Left ventricle myocardium inferior (tissue), 1 donor: ENCODE measurements around the gene EHD4. TPM values are rescaled to one million over a fixed set of nuclear protein-coding genes. Genes with fewer than 3 reads are reported as not detected.

Source experiments
- DNase-seq: peaks from one replicate; pipeline ENCODE4 v3.0.0-alpha.2; 2020
- H3K27ac ChIP-seq: fragments of 200-600 bp; replicated peaks from 2 replicates; pipeline ENCODE4 v1.8.0; 2021
- H3K27me3 ChIP-seq: fragments of 200-600 bp; 2 replicates; pipeline ENCODE4 v1.8.0; 2021; ENCODE audit warnings: low read depth
- H3K36me3 ChIP-seq: fragments of 200-600 bp; 2 replicates; pipeline ENCODE4 v1.8.0; 2021
- H3K4me1 ChIP-seq: fragments of 200-600 bp; 2 replicates; pipeline ENCODE4 v1.8.0; 2021
- H3K4me3 ChIP-seq: fragments of 200-600 bp; 2 replicates; pipeline ENCODE4 v1.8.0; 2021; ENCODE audit warnings: mild to moderate bottlenecking, moderate library complexity
- H3K9me3 ChIP-seq: fragments of 200-600 bp; replicated peaks from 2 replicates; pipeline ENCODE4 v1.8.0; 2021
- intact Hi-C: fragments of 100-400 bp; cut with micrococcal nuclease; formaldehyde crosslinking; loops from one replicate; pipeline ENCODE4 v1.11.0; 2022
- total RNA-seq: library from RNA; stranded (reverse); fragmentation: NEBNext Ultra II Directional; extraction: Animal tissue kit (Norgen Biotek cat#: 25700); gene quantifications from one replicate; pipeline ENCODE4 v1.2.1, GENCODE V29; 2021
- TF ChIP-seq, protein P1 (sequence below): fragments of 200-600 bp; IDR thresholded peaks from 2 replicates; pipeline ENCODE4 v1.8.0; 2021; ENCODE audit warnings: antibody characterized with exemption, mild to moderate bottlenecking, borderline replicate concordance
- donor health status: DM: no; HTN: yes; CAD: no; lungs with severe emphysema.

EHD4 gene
- total RNA-seq, 1 donor from 2014 or later: 46.4 TPM

GRCh38 chr15:41936155-41936554 is 36.2 kb downstream of the EHD4 start:
- peaks cover 99% of the 10 kb centered on the region for H3K4me1 ChIP-seq
- H3K9me3 ChIP-seq: no peaks in the 10 kb centered on the region
- TF ChIP-seq, protein P1, sequence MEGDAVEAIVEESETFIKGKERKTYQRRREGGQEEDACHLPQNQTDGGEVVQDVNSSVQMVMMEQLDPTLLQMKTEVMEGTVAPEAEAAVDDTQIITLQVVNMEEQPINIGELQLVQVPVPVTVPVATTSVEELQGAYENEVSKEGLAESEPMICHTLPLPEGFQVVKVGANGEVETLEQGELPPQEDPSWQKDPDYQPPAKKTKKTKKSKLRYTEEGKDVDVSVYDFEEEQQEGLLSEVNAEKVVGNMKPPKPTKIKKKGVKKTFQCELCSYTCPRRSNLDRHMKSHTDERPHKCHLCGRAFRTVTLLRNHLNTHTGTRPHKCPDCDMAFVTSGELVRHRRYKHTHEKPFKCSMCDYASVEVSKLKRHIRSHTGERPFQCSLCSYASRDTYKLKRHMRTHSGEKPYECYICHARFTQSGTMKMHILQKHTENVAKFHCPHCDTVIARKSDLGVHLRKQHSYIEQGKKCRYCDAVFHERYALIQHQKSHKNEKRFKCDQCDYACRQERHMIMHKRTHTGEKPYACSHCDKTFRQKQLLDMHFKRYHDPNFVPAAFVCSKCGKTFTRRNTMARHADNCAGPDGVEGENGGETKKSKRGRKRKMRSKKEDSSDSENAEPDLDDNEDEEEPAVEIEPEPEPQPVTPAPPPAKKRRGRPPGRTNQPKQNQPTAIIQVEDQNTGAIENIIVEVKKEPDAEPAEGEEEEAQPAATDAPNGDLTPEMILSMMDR: no peak
- H3K36me3 ChIP-seq: peaks cover 14% of the 10 kb centered on the region
- H3K4me3 ChIP-seq: no peak overlapping the region
- H3K27ac ChIP-seq: peak overlapping the region; percentile 89
- DNase-seq: no peak
- intact Hi-C loops: no loop called here
- H3K27me3 ChIP-seq: no peaks in the 10 kb centered on the region

DNA sequence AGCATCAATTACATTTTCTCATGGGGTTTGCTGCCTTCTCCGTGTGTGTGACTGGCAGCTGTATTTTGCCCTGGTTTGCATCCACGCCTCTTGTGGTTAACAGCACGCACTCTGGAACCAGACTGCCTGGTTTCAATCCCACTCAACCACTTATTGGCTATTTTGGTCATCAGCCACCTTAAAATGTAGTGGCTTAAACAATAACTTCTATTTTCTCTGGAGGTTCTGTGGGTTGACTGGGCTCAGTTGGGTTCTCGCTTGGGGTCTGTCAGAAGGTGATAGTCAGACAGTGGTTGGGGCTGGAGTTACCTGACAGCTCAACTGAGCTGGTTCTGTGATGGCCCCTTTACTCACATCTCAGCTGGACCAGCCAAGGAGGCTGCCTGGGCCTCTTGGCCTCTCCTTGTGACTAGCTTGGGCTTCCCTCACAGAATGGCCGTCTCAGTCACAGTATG is 36.8 kb downstream of the EHD4 start:
- peak overlapping the region; percentile 89 for H3K27ac ChIP-seq
- intact Hi-C loops: no loop called here

DNA sequence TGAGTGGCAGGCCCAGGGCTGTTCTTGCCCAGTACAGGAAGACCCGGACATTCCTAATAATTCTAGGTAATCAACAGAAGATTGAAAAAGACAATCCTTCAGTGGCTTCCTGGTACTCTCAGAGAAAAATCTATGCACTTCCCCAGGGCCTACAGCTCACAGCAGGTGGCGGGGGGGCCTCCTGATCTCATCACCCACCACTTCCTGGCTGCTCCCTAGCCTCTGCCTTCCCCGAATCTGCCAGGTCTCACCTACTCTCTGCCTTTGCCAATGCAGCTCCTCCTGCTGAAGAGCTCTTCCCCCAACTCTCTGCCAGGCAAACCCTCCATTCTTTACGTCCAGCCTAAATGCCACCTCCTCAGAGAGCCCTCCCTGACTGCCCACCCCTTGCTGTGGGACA is 37.5 kb downstream of the EHD4 start:
- peaks cover 7% of the 10 kb centered on the region for H3K36me3 ChIP-seq
- H3K4me1 ChIP-seq: peaks cover 99% of the 10 kb centered on the region
- no peak overlapping the region for H3K4me3 ChIP-seq
- no peak for DNase-seq
- peak overlapping the region; percentile 89 for H3K27ac ChIP-seq
- H3K9me3 ChIP-seq: no peaks in the 10 kb centered on the region
- intact Hi-C loops: no loop called here
- H3K27me3 ChIP-seq: no peaks in the 10 kb centered on the region
- TF ChIP-seq, protein P1: no peak

More for the DNA sequence above, 36.8 kb downstream of the EHD4 start:
- Histone ChIP-seq H3K27me3 (no peaks in the 10 kb centered on the region), H3K9me3 (no peaks in the 10 kb centered on the region), H3K36me3 (peaks cover 14% of the 10 kb centered on the region), H3K4me1 (peaks cover 99% of the 10 kb centered on the region), H3K4me3 (no peak overlapping the region)
- DNase-seq: no peak
- TF ChIP-seq, protein P1: no peak

- TF ChIP-seq, protein P1: no peak
- Histone ChIP-seq H3K4me3 (no peak overlapping the region), H3K27ac (peak overlapping the region; percentile 89), H3K27me3 (no peaks in the 10 kb centered on the region), H3K36me3 (peaks cover 5% of the 10 kb centered on the region), H3K9me3 (no peaks in the 10 kb centered on the region), H3K4me1 (peaks cover 100% of the 10 kb centered on the region)
- intact Hi-C loops: no loop called here
- no peak for DNase-seq
Measured at GRCh38 chr15:41933771-41934170, 38.6 kb downstream of the EHD4 start.

DNA sequence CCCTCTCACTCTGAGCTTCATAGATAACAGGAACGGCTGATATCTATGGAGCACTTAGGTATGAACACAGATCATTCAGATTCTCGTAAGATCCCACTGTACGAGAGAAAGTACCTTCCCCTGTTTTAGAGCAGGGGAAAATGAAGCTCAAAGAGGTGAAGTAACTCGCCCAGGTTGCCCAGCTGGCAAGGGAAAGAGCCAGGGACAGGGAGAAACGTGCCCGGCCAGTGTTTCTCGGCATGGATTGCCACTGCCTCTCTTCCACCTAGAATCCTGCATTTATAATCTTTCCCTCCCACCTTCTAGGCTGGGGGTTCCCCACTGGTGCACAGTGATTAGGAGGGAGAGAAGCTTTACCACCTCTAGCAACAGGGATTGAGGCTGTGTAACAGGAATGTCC is 39.0 kb downstream of the EHD4 start:
- Histone ChIP-seq H3K27ac (peak overlapping the region; percentile 89), H3K36me3 (peaks cover 5% of the 10 kb centered on the region), H3K4me3 (no peak overlapping the region), H3K27me3 (no peaks in the 10 kb centered on the region), H3K9me3 (no peaks in the 10 kb centered on the region), H3K4me1 (peaks cover 100% of the 10 kb centered on the region)
- TF ChIP-seq, protein P1: no peak
- intact Hi-C loops: no loop called here
- DNase-seq: no peak
